GM12875 (cell line): Measurements from ENCODE around the gene FAAH2.
"Not testable (repeated sequence)": the region's sequence is repeated elsewhere in the genome, so short reads cannot be mapped to it uniquely, and the experiment has no call there.

ENCODE experiments used
- H3K4me3 ChIP-seq: one replicate; pipeline ENCODE4 v1.5.1; 2011; ENCODE audit warnings: low read depth, low read length, control low read depth
- CTCF ChIP-seq: IDR thresholded peaks from 2 replicates; pipeline ENCODE4 v1.5.1; 2011; ENCODE audit warnings: low read depth, mild to moderate bottlenecking, control low read depth, inconsistent platforms, low read length, moderate library complexity, borderline replicate concordance; ENCODE audit not compliant: insufficient read depth

Gene FAAH2

DNA sequence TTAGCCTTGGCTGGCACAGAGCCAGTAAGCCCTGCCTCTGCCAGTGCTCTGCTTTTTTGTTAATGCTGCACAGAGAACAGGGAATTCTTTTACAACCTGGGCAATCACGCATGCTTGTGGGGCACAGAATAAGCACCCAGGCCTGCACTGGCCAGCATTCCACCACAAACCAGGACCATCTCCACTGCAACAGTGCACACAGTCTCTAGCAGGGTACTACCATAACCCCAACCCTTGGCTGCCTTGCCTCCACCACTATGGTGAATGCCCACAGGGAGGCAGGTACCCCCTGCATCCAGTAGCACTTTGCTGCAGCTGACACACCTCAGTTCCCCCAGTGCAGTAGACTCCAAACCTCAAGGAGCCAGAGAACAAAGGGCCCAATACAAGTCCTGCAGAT, 19.2 kb upstream of the FAAH2 start:
- TF ChIP-seq CTCF, result no peak
- no peak overlapping the region for H3K4me3 ChIP-seq

GRCh38 chrX:57270980-57271379, 15.5 kb upstream of the FAAH2 start:
- TF ChIP-seq CTCF, result no peak
- H3K4me3 ChIP-seq, result no peak overlapping the region

DNA sequence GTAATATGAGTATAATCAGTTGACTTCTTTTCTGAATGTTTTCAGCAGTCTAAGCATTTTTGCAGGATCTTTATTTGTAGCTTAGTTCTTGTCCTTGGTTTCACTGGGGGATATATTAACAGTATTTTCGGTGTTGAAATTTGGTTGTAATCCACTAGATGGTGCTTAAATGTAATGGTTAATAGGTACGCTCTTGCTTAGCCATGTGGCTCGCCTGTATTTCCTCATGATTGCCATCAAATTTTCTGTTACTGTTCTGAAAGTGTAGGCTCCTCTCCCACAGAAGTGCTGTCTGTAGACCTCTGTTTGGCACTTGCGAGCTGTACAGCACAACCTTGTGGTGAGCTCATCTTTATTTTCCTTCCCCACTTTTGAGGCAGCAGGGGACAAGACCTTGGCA, 3.9 kb upstream of the FAAH2 start:
- no peak overlapping the region for H3K4me3 ChIP-seq
- no peak for TF ChIP-seq CTCF

- no peak overlapping the region for H3K4me3 ChIP-seq
Observed at GRCh38 chrX:57285001-57285400, 1.5 kb upstream of the FAAH2 start.

GRCh38 chrX:57289089-57289488, 2.6 kb downstream of the FAAH2 start:
- no peak overlapping the region for H3K4me3 ChIP-seq
- TF ChIP-seq CTCF, result no peak

More at GRCh38 chrX:57285001-57285400, 1.5 kb upstream of the FAAH2 start:
- no peak for TF ChIP-seq CTCF

DNA sequence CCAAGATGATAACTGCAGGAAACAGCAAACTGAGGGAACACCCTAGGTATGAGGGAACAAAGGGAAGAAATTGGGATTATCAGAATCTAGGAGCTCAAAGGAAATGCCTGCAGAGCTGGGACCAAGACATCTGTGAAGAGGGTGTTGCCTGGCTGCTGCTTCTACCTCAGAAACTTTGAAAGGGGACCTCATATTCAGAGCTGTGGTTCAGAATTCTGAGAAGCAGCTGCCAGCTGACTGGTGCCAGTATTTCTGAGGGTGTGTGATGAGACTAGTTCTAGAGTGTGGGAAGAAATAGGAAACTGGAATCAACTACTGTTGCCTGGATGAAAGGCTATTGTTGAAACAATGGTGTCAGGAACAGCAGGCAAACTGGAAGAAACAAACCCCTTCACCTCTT, 8.5 kb downstream of the FAAH2 start:
- TF ChIP-seq CTCF, result no peak
- no peak overlapping the region for H3K4me3 ChIP-seq

DNA sequence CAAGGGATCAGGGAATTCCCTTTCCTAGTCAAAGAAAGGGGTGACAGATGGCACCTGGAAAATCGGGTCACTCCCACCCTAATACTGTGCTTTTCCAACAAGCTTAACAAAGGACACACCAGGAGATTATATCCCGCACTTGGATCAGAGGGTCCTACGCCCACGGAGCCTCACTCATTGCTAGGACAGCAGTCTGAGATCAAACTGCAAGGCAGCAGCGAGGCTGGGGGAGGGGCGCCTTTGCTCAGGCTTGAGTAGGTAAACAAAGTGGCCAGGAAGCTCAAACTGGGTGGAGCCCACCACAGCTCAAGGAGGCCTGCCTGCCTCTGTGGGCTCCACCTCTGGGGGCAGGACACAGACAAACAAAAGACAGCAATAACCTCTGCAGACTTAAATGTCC, 9.2 kb downstream of the FAAH2 start:
- not testable (repeated sequence) for H3K4me3 ChIP-seq

DNA sequence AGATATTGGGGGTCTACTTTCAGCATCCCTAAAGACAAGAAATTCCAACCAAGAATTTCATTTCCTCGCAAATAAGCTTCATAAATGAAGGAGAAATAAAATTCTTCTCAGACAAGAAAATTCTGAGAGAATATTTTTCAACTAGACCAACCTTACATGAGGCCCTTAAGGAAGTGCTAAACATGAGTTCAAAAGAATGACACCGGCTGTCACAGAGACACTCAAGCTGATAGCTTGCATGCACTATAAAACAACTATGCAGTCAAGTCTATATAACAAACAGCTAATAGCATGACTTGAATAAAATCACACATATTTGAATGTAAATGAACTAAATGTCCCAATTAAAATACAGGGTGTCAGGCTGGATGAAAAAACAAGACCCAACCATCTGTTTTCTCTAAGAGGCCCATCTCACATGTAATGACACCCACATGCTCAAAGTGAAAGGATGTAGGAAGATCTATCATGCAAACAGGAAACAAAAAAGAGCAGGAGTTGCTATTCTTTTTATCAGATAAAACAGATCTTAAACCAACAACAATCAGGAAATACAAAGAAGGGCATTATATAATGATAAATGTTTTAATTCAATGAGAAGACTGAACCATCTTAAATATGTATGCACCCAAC, 27.2 kb downstream of the FAAH2 start:
- H3K4me3 ChIP-seq, result no peak overlapping the region
- TF ChIP-seq CTCF, result no peak
